Ovary (tissue), 9 donors: ENCODE measurements around the gene LIMA1. TPM values are rescaled to one million over a fixed set of nuclear protein-coding genes. Genes with fewer than 3 reads are reported as not detected.
"Not testable (repeated sequence)": the region's sequence is repeated elsewhere in the genome, so short reads cannot be mapped to it uniquely, and the experiment has no call there.

Source experiments
- DNase-seq, 5 donors: peaks; one replicate each; pipeline ENCODE4 v3.0.0-alpha.2; 2019 to 2020
- H3K27ac ChIP-seq, 2 donors: fragments of 200-600 bp; one replicate each; pipeline versions ENCODE4 v1.5.1 to v1.8.0; 2019 to 2022
- H3K27me3 ChIP-seq: fragments of 200-600 bp; one replicate; pipeline ENCODE4 v1.8.0; 2022
- H3K36me3 ChIP-seq: fragments of 200-600 bp; sonication (generic); one replicate; pipeline ENCODE4 v1.5.1; 2019
- H3K4me1 ChIP-seq: one replicate; pipeline ENCODE4 v1.8.1; 2013; ENCODE audit warnings: mild to moderate bottlenecking, moderate library complexity; ENCODE audit not compliant: insufficient read depth
- H3K4me3 ChIP-seq: fragments of 200-600 bp; sonication (generic); one replicate; pipeline ENCODE4 v1.5.1; 2017
- H3K9me3 ChIP-seq, 2 donors: fragments of 200-600 bp in 1 of 2; sonication (generic) in 1 of 2; one replicate each; pipeline versions ENCODE4 v1.5.1 to v1.8.1; 2013 to 2019; ENCODE audit warnings: mild to moderate bottlenecking in 1 of 2, moderate library complexity in 1 of 2
- CTCF ChIP-seq, 3 donors: fragments of 450-650 bp in 2 of 3; fragments of 200-600 bp in 1 of 3; IDR thresholded peaks; one replicate each; pipeline versions ENCODE4 v1.5.1 to v1.8.0; 2016 to 2022; ENCODE audit warnings: antibody characterized with exemption in 3 of 3, mild to moderate bottlenecking in 1 of 3
- EP300 ChIP-seq: sonication (generic); formaldehyde crosslinking; IDR thresholded peaks from one replicate; pipeline ENCODE4 v1.6.1; 2017; ENCODE audit warnings: antibody characterized with exemption
- POLR2A ChIP-seq: fragments of 450-650 bp; IDR thresholded peaks from one replicate; pipeline ENCODE4 v1.6.1; 2017; ENCODE audit warnings: antibody characterized with exemption, mild to moderate bottlenecking, moderate library complexity
- WGBS, 3 donors: extraction: QIAGEN DNeasy Blood & Tissue Kit in 1 of 3; methylation state at CpG; one replicate each; pipeline versions ENCODE4 v1.1.5 to v1.1.7; 2013 to 2017; 5-methylcytosine and 5-hydroxymethylcytosine counted together
- intact Hi-C, 4 donors: fragments of 100-400 bp; cut with DNase I; formaldehyde crosslinking; loops; one replicate each; pipeline versions ENCODE4 v1.11.0 to v1.15.1; 2022 to 2023
- polyA plus RNA-seq, 2 donors: library from polyadenylated mRNA; stranded (reverse); fragments of 200-250 nt in 1 of 2; fragments of 350-450 nt in 1 of 2; fragmentation: Illumina TruSeq in 1 of 2; extraction: RNeasy Lipid Tissue Mini Kit (QIAGEN cat#74804) in 1 of 2; gene quantifications; one replicate each; pipeline ENCODE4 v1.2.3, GENCODE V29; 2013 to 2014
- total RNA-seq, 7 donors: library from RNA; depleted of rRNA in 2 of 7; stranded (reverse); fragments of >200 nt in 2 of 7; fragmentation: NEBNext Ultra II Directional in 3 of 7; extraction: Animal tissue kit (Norgen Biotek cat#: 25700) in 3 of 7; gene quantifications; one replicate each; pipeline versions ENCODE4 v1.1.0 to v1.2.4, GENCODE V29; 2016 to 2023
- donor health status: DM: no; HTN: no; CAD: no; lungs with moderate emphysema.
- donor health status: DM: no; HTN: no; CAD: no.
- donor health status: Bipolar disorder and iron deficiency.
- donor health status: DM: yes; HTN: yes; CAD: no.
- donor health status: DM: no; HTN: no; CAD: no.
- donor health status: DM: yes; HTN: yes; CAD: no.

LIMA1 gene
- total and polyA plus RNA-seq, 9 donors = 28.0 to 80.0 (median 45.2) TPM

DNA sequence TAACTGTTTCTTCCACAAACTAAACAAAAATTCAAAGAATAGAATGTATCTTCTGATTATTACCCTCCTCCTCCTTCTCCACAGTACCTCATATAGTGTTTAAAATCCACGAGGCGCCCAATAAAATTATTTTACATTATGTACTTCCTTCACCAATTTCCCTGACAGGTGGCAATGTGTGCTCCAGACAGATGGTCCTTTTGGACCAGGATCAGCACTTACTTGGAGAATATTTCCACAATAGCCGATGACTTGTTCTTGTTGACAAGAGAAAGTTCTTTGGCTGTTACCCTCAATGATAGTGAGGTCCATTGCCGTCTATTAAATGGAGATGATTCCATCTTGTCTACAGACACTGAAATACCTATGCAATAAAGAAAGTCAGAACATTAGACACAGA lies 34.9 kb downstream of the LIMA1 start:
- intact Hi-C loops = no loop called here

GRCh38 chr12:50247665-50248064 lies 35.7 kb downstream of the LIMA1 start:
- H3K27me3 ChIP-seq, H3K4me3 ChIP-seq, DNase-seq, H3K27ac ChIP-seq, H3K36me3 ChIP-seq, H3K9me3 ChIP-seq, H3K4me1 ChIP-seq, intact Hi-C loops: not testable (repeated sequence)
- 79 to 80% (median 79%) methylated on average over 9 of the region's 9 CpGs for WGBS, 3 donors

More for the DNA sequence above, 34.9 kb downstream of the LIMA1 start:
- Histone ChIP-seq H3K27ac (no peak overlapping the region), H3K4me1 (peaks cover 2% of the 10 kb centered on the region), H3K36me3 (no peaks in the 10 kb centered on the region), H3K4me3 (no peak overlapping the region), H3K9me3 (no peaks in the 10 kb centered on the region), H3K27me3 (no peaks in the 10 kb centered on the region)
- WGBS, 3 donors = 71 to 82% (median 77%) methylated on average over 4 of the region's 4 CpGs
- DNase-seq = no peak
- no peak for TF ChIP-seq POLR2A
- TF ChIP-seq CTCF (IDR thresholded peaks at IDR 0.05) = no peak
- no peak for TF ChIP-seq EP300

DNA sequence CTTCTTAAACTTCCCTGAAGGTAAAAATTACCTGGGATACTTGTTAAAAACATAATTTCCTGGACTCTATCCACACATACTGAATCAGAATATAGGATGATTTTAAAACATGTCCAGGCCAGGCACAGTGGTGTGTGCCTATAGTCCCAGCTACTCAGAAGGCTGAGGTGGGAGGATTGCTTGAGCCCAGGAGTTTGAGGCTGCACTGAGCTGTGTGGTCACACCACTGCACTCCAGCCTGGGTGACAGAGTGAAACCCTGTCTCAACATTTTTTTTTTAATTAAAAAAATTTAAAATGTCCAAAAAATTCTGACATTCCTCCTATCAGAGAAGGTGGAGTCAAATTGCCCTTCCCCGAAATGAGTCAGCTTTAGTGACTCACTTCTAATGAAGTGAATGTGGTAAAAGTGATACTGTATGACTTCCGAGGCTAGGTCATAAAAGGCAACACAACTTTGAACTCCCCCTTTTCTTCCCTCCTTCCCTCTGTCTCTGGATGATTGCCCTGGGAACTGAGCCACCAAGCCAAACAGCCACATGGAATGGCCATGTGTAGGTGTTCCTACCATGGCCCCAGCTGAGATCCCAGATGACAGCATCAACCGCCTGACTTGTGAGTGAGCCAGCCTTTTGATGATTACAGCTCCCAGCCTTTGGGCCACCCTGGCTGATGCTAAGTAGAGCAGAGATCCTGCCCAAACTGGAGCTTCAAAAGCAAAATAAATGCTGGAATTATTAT lies 36.3 kb downstream of the LIMA1 start:
- Histone ChIP-seq H3K36me3 (no peaks in the 10 kb centered on the region), H3K4me1 (peaks cover 8% of the 10 kb centered on the region), H3K27me3 (no peaks in the 10 kb centered on the region), H3K27ac (no peak overlapping the region), H3K4me3 (no peak overlapping the region), H3K9me3 (no peaks in the 10 kb centered on the region)
- intact Hi-C loops = no loop called here
- peak in 3 of 5 donors; percentile 36 to 51 (median 51) for DNase-seq
- no peak for TF ChIP-seq CTCF (IDR thresholded peaks at IDR 0.05)
- TF ChIP-seq EP300 = no peak
- no peak for TF ChIP-seq POLR2A
- 23 to 59% (median 28%) methylated on average over 3 of the region's 3 CpGs for WGBS, 3 donors

DNA sequence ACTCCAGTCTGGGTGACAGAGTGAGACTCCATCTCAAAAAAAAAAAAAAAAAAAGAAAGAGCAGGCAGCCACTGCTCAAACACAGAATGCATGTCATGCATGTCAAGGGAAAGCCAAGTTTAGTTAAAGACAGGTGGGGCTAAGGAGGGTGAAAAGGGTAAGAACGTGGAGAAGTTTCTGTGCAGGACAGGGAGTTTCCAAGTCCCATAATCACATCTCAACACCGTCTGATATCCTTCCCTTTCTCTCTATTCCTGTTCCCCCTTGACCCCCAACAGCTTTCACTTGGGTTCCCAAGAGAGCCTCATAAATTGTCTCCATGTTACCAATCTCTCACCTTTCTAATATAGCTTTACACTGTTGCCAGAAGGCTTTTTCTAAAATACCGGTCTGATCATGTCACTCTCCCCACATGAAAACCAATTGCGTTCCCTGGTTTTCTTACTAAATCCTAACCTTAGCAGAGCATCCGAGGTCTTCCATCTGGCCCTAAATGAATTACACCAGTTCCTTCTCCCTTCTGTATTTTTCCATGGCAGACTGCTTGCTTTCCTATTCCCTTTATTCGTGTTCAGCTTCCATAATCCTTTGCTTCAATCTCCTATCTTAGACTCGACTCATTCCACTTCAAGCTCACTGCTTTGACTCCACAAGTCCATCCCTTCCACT lies 37.0 kb downstream of the LIMA1 start:
- WGBS, 3 donors = 73 to 81% (median 78%) methylated on average over 7 of the region's 7 CpGs
- Histone ChIP-seq H3K4me3 (no peak overlapping the region), H3K36me3 (no peaks in the 10 kb centered on the region), H3K27me3 (no peaks in the 10 kb centered on the region), H3K9me3 (no peaks in the 10 kb centered on the region), H3K4me1 (peaks cover 8% of the 10 kb centered on the region), H3K27ac (no peak overlapping the region)
- intact Hi-C loops = no loop called here
- DNase-seq = no peak
- TF ChIP-seq CTCF (IDR thresholded peaks at IDR 0.05) (no peak), POLR2A (no peak), EP300 (no peak)

DNA sequence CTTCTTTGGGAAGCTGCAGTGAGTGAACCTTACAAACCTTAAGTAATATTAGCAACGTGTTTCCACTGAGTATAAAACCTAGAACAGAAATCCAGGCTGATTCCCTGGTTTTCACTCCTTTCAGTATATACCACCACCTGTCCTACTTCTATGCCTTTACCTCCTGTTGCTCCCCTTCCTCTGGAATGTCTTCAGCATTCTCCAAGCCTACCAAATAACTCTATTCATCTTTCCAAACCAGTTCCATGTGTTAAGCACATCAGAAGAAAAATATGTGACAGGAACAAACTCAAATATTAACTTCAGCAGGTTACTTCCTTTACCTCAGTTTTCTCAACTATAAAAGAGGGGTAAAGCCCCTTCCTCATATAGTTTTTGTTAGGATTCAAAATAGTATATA lies 39.8 kb downstream of the LIMA1 start:
- TF ChIP-seq CTCF (IDR thresholded peaks at IDR 0.05) (no peak), POLR2A (no peak), EP300 (no peak)
- Histone ChIP-seq H3K27ac (no peak overlapping the region), H3K9me3 (no peaks in the 10 kb centered on the region), H3K4me1 (peaks cover 14% of the 10 kb centered on the region), H3K27me3 (no peaks in the 10 kb centered on the region), H3K36me3 (no peaks in the 10 kb centered on the region), H3K4me3 (no peak overlapping the region)
- WGBS, 3 donors = 64 to 70% (median 67%) methylated on average over 1 of the region's 1 CpG
- DNase-seq = no peak
- intact Hi-C loops = no loop called here
